HG03442 (cell line): ENCODE results near the gene ATP6V1F.

Experiments used
- ATAC-seq: cut with Tn5 transposase; IDR thresholded peaks from one replicate; pipeline ENCODE4 v1.9.1; 2021; ENCODE audit warnings: mild to moderate bottlenecking, moderate library complexity; ENCODE audit not compliant: unreplicated experiment

The ATP6V1F gene

DNA sequence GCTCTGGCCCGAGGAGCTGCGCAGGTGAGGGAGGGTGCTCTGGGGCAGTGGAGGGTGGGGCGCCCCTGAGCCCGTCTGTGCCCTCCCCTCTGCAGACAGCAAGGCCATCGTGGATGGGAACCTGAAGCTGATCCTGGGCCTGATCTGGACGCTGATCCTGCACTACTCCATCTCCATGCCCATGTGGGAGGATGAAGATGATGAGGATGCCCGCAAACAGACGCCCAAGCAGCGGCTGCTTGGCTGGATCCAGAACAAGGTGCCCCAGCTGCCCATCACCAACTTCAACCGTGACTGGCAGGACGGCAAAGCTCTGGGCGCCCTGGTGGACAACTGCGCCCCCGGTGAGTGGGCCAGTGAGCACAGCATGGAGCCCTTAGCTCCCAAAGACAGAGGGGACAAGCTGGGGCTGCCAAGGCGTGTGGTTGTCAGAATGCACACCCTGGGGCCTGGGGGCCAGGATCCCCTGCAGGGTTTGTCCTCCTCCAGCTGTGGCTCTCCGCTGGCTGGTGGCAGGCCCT, 27.4 kb upstream of the ATP6V1F start:
- ATAC-seq, result no peak

DNA sequence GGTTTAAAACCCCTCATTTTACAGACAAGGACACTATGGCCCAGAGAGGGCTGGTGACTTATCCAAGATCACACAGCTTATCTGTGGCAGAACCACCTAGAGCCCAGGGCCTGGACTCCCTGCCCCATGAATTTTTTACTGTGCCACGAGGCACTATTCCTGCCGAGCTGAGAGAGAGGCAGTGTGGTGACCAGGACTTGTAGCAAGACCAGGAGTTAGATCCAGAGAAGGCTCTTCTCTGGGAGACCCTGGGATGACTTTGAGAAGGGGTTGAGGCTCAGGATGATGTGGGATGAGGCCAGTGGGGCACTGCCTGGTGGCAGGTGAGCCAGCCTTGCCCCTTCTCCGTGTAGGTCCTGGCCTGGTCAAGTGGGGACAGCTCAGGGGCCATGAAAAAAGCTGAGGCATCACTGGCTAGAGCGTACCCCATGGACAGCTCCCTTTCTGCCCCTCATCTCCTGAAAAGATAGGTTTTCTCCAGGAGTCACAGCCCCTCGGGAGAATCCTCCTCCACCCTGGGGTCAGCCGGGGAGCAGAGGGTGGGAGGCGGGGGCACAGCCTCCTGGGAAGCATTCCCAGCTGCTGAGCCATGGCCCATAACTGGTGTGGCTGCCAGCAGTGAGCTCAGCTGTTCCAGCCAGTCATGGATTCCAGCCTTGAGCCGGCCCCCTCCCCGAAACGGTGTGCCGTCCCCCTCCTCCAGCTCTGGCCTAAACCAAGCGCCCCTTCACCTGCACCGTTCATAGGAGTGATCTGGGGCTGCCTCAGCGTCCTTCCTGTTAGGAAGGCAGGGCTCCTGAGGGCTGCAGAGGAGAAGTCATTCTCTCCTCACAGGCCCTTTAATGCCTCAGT, 26.6 kb upstream of the ATP6V1F start:
- ATAC-seq, result no peak

DNA sequence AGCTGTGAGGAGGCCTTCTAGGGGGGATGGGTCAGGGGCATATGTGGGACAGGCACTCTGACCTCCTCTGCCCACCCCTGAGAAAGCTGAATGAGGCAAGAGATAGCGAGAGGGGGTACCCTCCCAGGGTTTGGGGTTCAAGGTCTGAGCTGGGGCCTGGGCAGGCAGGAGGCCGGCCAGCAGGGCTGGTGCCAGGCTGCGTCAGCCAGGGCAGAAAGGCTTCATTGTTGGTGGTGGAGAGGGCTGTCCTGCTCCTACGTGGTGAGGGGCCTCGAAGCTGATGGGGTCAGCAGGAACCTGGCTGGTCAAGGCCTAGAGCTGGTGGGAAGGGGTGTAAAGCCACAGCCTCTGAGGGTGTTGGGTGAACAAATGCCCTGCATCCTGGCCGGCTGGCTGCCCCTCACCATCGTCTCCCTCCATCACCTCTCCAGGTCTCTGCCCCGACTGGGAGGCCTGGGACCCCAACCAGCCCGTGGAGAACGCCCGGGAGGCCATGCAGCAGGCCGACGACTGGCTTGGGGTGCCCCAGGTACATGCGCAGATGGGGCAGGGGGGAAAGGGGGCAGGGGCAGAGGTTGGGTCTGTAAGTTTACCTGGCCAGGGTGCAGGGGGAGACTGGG, 25.8 kb upstream of the ATP6V1F start:
- no peak for ATAC-seq

DNA sequence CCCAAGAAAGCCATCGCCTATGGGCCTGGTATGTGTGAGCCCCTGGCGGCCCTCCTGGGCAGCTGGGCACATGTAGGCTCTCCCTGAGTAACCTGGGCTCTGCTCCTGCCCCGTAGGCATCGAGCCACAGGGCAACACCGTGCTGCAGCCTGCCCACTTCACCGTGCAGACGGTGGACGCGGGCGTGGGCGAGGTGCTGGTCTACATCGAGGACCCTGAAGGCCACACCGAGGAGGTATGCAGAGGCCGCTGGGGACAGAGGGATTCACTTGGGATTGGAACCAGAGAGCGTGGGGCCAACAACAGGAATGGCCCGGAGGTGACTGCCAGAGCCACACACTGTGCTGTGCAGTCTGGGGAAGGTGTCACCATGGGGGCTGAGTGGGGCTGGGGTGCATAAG, 25.1 kb upstream of the ATP6V1F start:
- no peak for ATAC-seq

DNA sequence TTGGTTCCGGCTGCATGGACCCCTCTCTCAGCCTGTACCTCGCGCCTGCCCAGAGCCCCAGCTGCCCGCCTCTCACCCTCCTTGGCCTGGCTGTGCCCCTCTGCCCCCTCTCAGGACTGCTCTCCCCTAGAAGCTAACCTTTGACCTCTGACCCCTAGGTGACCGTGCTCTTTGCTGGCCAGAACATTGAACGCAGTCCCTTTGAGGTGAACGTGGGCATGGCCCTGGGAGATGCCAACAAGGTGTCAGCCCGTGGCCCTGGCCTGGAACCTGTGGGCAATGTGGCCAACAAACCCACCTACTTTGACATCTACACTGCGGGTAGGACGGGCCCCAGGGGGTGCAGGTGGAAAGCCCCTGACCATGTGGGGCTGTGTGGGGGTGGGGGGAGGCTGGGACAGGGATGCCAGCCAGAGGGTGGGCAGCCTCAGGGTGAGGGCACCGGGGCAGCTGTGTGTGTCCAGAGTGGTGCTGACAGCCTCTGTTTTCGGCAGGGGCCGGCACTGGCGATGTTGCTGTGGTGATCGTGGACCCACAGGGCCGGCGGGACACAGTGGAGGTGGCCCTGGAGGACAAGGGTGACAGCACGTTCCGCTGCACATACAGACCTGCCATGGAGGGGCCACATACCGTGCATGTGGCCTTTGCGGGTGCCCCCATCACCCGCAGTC, 24.4 kb upstream of the ATP6V1F start:
- no peak for ATAC-seq

DNA sequence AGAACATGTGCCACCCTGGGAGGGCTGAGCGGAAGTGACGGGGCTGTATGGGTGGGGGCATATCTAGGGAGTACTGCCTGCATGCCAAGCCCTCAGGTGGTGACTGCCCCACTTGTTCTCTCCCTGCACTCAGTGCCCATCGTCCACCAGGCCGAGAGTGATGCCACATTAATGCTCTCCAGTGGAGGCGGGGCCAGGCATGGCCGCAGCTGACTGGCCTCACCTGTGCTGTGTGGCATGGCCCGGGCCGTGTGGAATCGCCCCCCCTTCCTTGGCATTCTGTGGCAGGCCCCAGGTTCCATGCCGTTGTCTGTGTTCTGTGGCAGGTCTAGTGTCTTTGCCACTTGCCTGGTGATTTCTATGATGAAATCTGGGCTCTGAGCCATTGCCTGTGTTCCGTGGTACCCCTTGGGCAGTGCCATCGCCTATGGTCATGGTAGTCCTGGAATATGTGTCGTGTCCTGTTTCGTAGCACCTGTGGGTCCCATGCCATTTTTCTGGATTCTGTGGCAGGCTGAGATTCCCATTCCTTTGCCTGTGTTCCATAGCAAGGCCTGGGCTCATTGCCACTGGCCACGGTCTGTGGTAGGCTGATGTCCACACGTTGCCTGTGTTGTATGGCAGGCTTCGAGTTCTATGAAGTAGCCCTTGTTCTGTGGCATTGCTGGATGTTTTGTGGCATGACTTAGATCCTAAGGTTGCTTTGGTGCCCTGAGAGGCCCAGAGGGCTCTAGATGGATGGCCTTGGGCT, 23.5 kb upstream of the ATP6V1F start:
- ATAC-seq, result no peak

DNA sequence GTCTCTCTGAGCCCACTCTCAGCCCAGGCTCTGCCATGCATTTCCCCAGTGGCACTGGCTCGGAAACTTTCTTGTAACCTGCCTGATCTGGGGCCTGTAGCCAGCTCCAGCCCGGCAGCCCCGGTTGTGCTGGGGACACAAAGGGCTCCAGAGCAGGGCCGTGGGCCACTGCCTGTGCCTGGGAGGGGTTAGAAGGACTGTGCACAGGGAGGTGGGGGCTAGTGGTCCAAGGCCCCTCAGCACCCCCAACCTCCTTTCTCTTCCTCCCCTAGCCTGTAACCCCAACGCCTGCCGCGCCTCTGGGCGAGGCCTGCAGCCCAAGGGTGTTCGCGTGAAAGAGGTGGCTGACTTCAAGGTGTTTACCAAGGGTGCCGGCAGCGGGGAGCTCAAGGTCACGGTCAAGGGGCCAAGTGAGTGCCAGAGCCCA, 22.9 kb upstream of the ATP6V1F start:
- no peak for ATAC-seq

DNA sequence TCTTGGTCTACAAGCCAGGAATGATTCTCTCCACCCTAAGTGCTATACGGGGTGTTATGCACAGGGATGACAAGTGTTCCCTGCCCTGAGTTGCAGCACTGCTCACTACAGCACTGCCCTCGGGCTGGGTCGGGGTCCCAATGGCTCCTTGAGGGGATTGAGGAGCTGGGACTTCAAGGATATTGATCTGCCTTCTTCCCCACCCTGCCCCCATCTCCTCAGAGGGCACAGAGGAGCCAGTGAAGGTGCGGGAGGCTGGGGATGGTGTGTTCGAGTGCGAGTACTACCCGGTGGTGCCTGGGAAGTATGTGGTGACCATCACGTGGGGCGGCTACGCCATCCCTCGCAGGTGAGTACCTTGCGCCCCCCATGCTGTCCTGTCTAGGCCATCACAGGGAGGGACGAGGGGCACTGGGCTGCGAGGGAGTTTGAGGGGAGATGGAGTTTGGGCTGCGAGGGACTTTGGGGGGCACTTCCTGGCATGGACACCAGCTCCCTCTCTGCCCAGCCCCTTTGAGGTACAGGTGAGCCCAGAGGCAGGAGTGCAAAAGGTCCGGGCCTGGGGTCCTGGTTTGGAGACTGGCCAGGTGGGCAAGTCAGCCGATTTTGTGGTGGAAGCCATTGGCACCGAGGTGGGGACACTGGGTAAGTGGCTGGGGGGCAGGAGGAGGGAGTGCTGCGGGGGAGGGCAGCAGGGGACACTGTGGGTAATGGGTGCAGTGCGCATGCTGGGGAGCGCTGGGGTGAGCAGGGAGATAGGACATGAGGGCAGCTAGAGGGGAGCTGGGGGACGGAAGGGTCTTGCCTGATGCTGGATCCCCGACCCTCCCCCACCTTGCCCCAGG, 22.1 kb upstream of the ATP6V1F start:
- ATAC-seq, result no peak

DNA sequence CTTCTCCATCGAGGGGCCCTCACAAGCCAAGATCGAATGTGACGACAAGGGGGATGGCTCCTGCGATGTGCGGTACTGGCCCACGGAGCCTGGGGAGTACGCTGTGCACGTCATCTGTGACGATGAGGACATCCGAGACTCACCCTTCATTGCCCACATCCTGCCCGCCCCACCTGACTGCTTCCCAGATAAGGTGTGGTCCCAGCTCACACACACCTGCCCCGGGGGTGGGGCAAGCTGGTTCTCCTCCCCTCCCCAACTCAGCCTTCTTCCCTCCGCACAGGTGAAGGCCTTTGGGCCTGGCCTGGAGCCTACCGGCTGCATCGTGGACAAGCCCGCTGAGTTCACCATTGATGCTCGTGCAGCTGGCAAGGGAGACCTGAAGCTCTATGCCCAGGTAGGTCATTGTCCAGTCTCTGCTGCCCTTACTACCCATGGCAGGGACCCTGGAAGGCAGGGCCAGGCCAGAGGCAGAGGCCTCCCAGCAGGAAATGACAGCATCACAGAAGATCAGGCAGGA, 21.4 kb upstream of the ATP6V1F start:
- no peak for ATAC-seq

DNA sequence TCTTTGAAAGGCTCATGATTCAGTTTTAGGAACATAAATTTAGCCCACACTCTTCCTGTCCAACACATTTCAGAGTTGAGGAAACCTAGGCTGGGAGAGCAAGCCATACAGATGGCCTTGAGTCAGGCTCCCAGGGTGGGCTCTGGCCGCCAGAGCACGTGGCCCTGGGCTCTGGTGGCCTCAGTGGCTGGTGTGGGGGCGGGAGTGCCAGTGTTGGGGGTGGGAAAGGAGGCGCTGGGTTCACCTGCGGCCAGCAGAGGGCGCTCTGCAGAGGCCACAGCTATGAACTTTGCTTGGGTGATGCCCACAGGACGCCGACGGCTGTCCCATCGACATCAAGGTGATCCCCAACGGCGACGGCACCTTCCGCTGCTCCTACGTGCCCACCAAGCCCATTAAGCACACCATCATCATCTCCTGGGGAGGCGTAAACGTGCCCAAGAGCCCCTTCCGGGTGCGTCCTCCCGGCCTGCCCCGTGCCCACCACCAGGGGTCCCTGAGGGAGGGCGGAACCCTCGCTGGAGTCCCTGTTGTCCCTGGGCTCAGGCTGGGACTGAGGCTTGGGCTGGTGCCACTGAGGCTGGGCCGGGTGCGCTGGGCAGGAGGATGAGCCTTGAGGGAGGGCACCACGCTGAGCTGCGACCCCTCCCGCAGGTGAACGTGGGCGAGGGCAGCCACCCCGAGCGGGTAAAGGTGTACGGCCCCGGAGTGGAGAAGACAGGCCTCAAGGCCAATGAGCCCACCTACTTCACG, 20.6 kb upstream of the ATP6V1F start:
- no peak for ATAC-seq

DNA sequence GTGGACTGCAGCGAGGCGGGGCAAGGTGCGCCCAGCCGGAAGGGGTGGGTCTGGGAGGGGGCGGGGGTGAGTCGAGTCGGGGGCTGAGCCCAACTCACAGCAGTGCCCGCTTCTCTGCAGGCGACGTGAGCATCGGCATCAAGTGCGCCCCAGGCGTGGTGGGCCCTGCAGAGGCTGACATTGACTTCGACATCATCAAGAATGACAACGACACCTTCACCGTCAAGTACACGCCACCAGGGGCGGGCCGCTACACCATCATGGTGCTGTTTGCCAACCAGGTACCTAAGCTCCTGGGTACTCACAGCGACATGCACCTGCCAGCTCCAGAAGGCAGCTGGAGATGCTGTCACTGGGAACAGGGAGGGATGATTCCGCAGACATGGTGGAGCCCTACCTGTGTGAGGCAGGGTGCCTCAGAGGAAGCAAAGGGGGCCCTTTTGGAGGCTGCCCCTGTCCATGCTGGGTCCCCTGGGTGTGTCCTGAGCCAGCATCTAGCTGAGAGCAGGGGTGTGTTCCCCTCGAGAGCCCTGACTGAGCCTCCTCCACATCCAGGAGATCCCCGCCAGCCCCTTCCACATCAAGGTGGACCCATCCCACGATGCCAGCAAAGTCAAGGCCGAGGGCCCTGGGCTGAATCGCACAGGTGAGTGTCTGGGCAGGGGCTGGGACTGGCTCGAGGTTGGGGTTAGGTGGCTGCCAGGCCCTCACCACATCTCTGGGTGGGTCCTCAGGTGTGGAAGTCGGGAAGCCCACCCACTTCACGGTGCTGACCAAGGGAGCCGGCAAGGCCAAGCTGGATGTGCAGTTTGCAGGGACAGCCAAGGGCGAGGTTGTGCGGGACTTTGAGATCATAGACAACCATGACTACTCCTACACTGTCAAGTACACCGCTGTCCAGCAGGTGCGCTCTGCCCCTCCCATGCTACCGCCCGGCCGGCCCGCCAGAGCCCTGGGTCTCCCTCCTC, 19.7 kb upstream of the ATP6V1F start:
- ATAC-seq, result no peak

DNA sequence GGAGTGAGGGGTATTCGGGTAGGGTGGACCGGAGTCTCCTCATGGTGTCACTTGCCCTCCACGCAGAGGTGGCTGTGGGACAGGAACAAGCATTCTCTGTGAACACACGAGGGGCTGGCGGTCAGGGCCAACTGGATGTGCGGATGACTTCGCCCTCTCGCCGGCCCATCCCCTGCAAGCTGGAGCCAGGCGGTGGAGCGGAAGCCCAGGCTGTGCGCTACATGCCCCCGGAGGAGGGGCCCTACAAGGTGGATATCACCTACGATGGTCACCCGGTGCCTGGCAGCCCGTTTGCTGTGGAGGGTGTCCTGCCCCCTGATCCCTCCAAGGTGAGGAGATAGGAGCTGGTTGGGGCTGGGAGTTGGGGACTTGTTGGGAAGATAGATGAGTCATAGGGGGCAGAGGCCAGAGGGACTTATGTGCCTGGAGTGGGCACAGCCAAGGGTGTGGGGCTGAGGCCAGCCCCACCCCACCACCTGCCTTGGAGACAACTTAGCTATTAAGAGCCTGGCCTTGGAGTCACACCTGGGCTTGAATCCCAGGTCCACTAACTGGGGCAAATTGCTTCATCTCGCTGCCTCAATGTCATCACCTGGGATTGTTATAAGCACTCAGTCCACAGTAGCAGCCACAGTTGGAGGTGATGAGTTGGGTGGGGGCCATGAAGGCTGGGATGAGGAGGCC, 18.6 kb upstream of the ATP6V1F start:
- ATAC-seq, result no peak

DNA sequence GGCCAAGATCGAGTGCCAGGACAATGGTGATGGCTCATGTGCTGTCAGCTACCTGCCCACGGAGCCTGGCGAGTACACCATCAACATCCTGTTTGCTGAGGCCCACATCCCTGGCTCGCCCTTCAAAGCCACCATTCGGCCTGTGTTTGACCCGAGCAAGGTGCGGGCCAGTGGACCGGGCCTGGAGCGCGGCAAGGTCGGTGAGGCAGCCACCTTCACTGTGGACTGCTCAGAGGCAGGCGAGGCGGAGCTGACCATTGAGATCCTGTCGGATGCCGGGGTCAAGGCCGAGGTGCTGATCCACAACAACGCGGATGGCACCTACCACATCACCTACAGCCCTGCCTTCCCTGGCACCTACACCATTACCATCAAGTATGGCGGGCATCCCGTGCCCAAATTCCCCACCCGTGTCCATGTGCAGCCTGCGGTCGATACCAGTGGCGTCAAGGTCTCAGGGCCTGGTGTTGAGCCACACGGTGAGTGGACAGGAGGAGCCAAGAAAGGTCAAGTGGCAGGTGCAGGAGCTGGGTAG, 17.8 kb upstream of the ATP6V1F start:
- no peak for ATAC-seq

DNA sequence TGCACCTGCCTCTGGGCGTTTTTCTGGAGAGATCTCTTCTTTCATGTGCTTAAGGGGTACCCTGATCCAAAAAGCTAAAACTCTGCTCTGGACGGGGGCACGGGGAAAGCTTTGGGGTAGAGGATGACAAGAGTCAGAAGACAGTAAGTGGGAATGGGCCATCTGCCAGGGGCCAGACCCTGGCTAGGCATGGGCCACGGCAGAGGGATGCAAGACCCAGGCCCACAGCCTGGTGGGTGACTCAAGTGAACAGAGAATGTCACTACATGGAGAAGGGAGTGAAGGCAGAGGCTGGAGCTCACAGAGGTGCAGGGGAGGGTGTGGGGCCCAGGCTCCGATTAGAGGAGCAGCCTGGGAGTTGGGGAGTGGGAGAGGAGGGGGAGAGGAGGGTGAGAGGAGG, 17.2 kb upstream of the ATP6V1F start:
- no peak for ATAC-seq

DNA sequence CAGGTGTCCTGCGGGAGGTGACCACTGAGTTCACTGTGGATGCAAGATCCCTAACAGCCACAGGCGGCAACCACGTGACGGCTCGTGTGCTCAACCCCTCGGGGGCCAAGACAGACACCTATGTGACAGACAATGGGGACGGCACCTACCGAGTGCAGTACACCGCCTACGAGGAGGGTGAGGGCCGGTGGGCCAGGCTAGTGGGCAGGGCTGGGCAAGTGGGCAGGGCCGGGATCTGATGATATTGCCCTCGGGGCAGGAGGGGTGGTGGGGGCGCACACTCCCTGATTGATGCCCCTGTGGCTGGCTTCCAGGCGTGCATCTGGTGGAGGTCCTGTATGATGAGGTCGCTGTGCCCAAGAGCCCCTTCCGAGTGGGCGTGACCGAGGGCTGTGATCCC, 16.7 kb upstream of the ATP6V1F start:
- no peak for ATAC-seq

DNA sequence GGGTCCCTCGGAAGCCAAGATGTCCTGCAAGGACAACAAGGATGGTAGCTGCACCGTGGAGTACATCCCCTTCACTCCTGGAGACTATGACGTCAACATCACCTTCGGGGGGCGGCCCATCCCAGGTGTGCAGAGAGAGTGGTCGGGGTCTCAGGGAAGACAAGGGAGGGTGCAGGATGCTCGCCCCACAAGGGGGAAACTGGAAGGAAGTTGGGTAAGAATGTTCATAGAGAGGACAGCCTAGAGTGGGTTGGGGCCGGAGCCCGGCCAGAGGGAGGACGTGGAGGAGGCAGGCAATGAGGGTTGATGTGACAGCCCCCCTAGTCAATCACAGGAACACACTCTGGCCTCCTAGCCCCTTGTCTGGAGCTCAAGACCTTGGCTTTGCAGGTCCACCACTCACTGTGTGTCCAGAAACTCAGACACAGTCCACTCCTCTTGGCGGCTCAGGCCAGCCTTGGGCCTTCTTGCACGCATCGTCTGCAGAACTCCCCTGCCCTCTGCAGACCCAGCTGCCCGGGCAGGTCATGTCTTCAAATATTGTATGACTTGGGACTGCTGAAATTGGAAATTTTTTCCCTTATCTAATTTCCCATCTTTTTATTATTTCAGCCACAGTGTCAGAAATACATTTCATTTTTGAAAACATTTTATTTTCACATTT, 15.7 kb upstream of the ATP6V1F start:
- ATAC-seq, result no peak
